H9 (cell line): ENCODE results near the gene CTNNB1. TPM values are rescaled to one million over a fixed set of nuclear protein-coding genes. Genes with fewer than 3 reads are reported as not detected.
"Not testable (repeated sequence)": the region's sequence is repeated elsewhere in the genome, so short reads cannot be mapped to it uniquely, and the experiment has no call there.

Experiments
- DNase-seq: peaks from one replicate; pipeline ENCODE4 v3.0.0-alpha.2; 2017
- H2AFZ ChIP-seq: one replicate; pipeline ENCODE4 v1.6.1; 2013; ENCODE audit warnings: mild to moderate bottlenecking, low read length, control low read depth, moderate library complexity
- H2AK5ac ChIP-seq: 2 replicates; pipeline ENCODE4 v1.6.1; 2013; ENCODE audit warnings: low read length, control low read depth, mixed read lengths; ENCODE audit not compliant: insufficient read length
- H2BK120ac ChIP-seq: one replicate; pipeline ENCODE4 v1.6.1; 2013; ENCODE audit warnings: low read depth, mild to moderate bottlenecking, low read length, control low read depth, inconsistent platforms; ENCODE audit not compliant: poor library complexity, severe bottlenecking
- H2BK12ac ChIP-seq: 2 replicates; pipeline ENCODE4 v1.6.1; 2013; ENCODE audit warnings: low read length, control low read depth, mixed read lengths, low read depth; ENCODE audit not compliant: insufficient read length
- H2BK15ac ChIP-seq: 2 replicates; pipeline ENCODE4 v1.6.1; 2013; ENCODE audit warnings: low read depth, low read length, control low read depth
- H2BK20ac ChIP-seq: one replicate; pipeline ENCODE4 v1.6.1; 2013; ENCODE audit warnings: low read depth, mild to moderate bottlenecking, low read length, control low read depth, inconsistent platforms; ENCODE audit not compliant: poor library complexity, severe bottlenecking
- H2BK5ac ChIP-seq: 2 replicates; pipeline ENCODE4 v1.6.1; 2013; ENCODE audit warnings: low read length, control low read depth, mixed read lengths; ENCODE audit not compliant: insufficient read length
- H3K14ac ChIP-seq: 2 replicates; pipeline ENCODE4 v1.6.1; 2013; ENCODE audit warnings: low read length, control low read depth; ENCODE audit not compliant: insufficient read depth
- H3K18ac ChIP-seq: 2 replicates; pipeline ENCODE4 v1.6.1; 2013; ENCODE audit warnings: low read depth, mild to moderate bottlenecking, mixed read lengths, low read length, control low read depth; ENCODE audit not compliant: insufficient read length
- H3K23ac ChIP-seq: 2 replicates; pipeline ENCODE4 v1.6.1; 2013; ENCODE audit warnings: low read length, control low read depth, mixed read lengths, low read depth; ENCODE audit not compliant: insufficient read length
- H3K23me2 ChIP-seq: 2 replicates; pipeline ENCODE4 v1.6.1; 2013; ENCODE audit warnings: low read depth, mild to moderate bottlenecking, mixed read lengths, low read length, control low read depth; ENCODE audit not compliant: insufficient read length, poor library complexity, severe bottlenecking
- H3K27ac ChIP-seq: 2 replicates; pipeline ENCODE4 v1.5.1; 2013; ENCODE audit warnings: low read length, control low read depth, mixed read lengths, low read depth; ENCODE audit not compliant: insufficient read length
- H3K27me3 ChIP-seq: 2 replicates; pipeline ENCODE4 v1.6.1; 2013; ENCODE audit warnings: low read length, control low read depth, inconsistent platforms; ENCODE audit not compliant: insufficient read depth
- H3K4ac ChIP-seq: 2 replicates; pipeline ENCODE4 v1.6.1; 2013; ENCODE audit warnings: low read depth, mild to moderate bottlenecking, control low read depth, inconsistent platforms, low read length, moderate library complexity
- H3K4me1 ChIP-seq: 2 replicates; pipeline ENCODE4 v1.6.1; 2013; ENCODE audit warnings: low read length, control low read depth, inconsistent platforms; ENCODE audit not compliant: insufficient read depth
- H3K4me2 ChIP-seq: 2 replicates; pipeline ENCODE4 v1.6.1; 2013; ENCODE audit warnings: low read length, control low read depth, mixed read lengths; ENCODE audit not compliant: insufficient read length, insufficient read depth
- H3K56ac ChIP-seq: 2 replicates; pipeline ENCODE4 v1.6.1; 2013; ENCODE audit warnings: low read depth, mild to moderate bottlenecking, mixed read lengths, low read length, control low read depth; ENCODE audit not compliant: insufficient read length
- H3K79me1 ChIP-seq: 2 replicates; pipeline ENCODE4 v1.6.1; 2013; ENCODE audit warnings: low read depth, mild to moderate bottlenecking, moderate library complexity, low read length, control low read depth, inconsistent platforms; ENCODE audit not compliant: insufficient read depth, poor library complexity, severe bottlenecking
- H3K79me2 ChIP-seq: 2 replicates; pipeline ENCODE4 v1.6.1; 2013; ENCODE audit warnings: low read length, control low read depth, inconsistent platforms; ENCODE audit not compliant: insufficient read depth
- H3K9ac ChIP-seq: 2 replicates; pipeline ENCODE4 v1.6.1; 2013; ENCODE audit warnings: low read length, control low read depth, mixed read lengths; ENCODE audit not compliant: insufficient read length; ENCODE audit errors: extremely low read depth
- H3K9me3 ChIP-seq: one replicate; pipeline ENCODE4 v1.6.1; 2013; ENCODE audit warnings: low read depth, low read length, inconsistent platforms; ENCODE audit not compliant: control insufficient read depth
- H3T11ph ChIP-seq: one replicate; pipeline ENCODE4 v1.6.1; 2013; ENCODE audit warnings: mild to moderate bottlenecking, low read length, control low read depth, inconsistent platforms
- H4K20me1 ChIP-seq: one replicate; pipeline ENCODE4 v1.6.1; 2013; ENCODE audit not compliant: control insufficient read depth, insufficient read length, insufficient read depth
- H4K5ac ChIP-seq: 2 replicates; pipeline ENCODE4 v1.6.1; 2013; ENCODE audit warnings: low read depth, mild to moderate bottlenecking, mixed read lengths, low read length, control low read depth; ENCODE audit not compliant: insufficient read length
- H4K8ac ChIP-seq: replicated peaks from 2 replicates; pipeline ENCODE4 v1.6.1; 2013; ENCODE audit warnings: low read length, control low read depth, mixed read lengths, low read depth; ENCODE audit not compliant: insufficient read length
- H4K91ac ChIP-seq: 2 replicates; pipeline ENCODE4 v1.6.1; 2013; ENCODE audit warnings: low read depth, mild to moderate bottlenecking, moderate library complexity, mixed read lengths, low read length, control low read depth; ENCODE audit not compliant: insufficient read length
- H3K27ac Mint-ChIP-seq, 3 experiments: 2 replicates in 2 of 3; 3 replicates in 1 of 3; pipeline ENCODE4 v1.8.0; 2020 to 2021; ENCODE audit warnings: mixed read lengths in 3 of 3, mild to moderate bottlenecking in 1 of 3, moderate library complexity in 1 of 3
- H3K27me3 Mint-ChIP-seq: 2 replicates; pipeline ENCODE4 v1.8.0; 2021; ENCODE audit warnings: low read depth, mild to moderate bottlenecking, moderate library complexity, mixed read lengths
- H3K36me3 Mint-ChIP-seq, 3 experiments: 2 replicates in 2 of 3; 3 replicates in 1 of 3; pipeline ENCODE4 v1.8.0; 2020 to 2021; ENCODE audit warnings: low read depth in 3 of 3, mixed read lengths in 3 of 3; ENCODE audit not compliant: insufficient read depth in 1 of 3
- H3K4me1 Mint-ChIP-seq, 2 experiments: 2 replicates each; pipeline ENCODE4 v1.8.0; 2020; ENCODE audit warnings: mixed read lengths in 2 of 2
- H3K4me3 Mint-ChIP-seq, 2 experiments: 2 replicates in 1 of 2; 3 replicates in 1 of 2; pipeline ENCODE4 v1.8.0; 2020 to 2021; ENCODE audit warnings: mild to moderate bottlenecking in 2 of 2, mixed read lengths in 2 of 2, moderate library complexity in 1 of 2
- H3K9me3 Mint-ChIP-seq, 2 experiments: 2 replicates in 1 of 2; 3 replicates in 1 of 2; pipeline ENCODE4 v1.8.0; 2020; ENCODE audit warnings: mild to moderate bottlenecking in 2 of 2, mixed read lengths in 2 of 2, moderate library complexity in 1 of 2
- CTCF ChIP-seq: fragments of 200-600 bp; sonication (generic); conservative IDR thresholded peaks from 3 replicates; pipeline ENCODE4 v1.8.0; 2021; ENCODE audit warnings: antibody characterized with exemption, mild to moderate bottlenecking
- WGBS: extraction: QIAGEN DNeasy Blood & Tissue Kit; methylation state at CpG from one replicate; pipeline ENCODE4 v1.1.7; 2013; ENCODE audit warnings: missing lambda C conversion rate, low lambda C conversion rate, mixed read lengths; ENCODE audit not compliant: insufficient read length; ENCODE audit errors: extremely low coverage; 5-methylcytosine and 5-hydroxymethylcytosine counted together
- total RNA-seq: library from RNA; stranded (reverse); gene quantifications from 2 replicates; pipeline ENCODE4 v1.2.1, GENCODE V29; 2021

The CTNNB1 gene
- total RNA-seq, 1 experiment from 2014 or later: 500 TPM

GRCh38 chr3:41284934-41285333, 85.6 kb downstream of the CTNNB1 start:
- not testable (repeated sequence) for H2AK5ac ChIP-seq, H3K27ac ChIP-seq, H4K91ac ChIP-seq, H3K23ac ChIP-seq, H2BK5ac ChIP-seq, H3K4ac ChIP-seq, H3K4me3 Mint-ChIP-seq, H4K8ac ChIP-seq, H3K4me1 ChIP-seq, H3K4me1 Mint-ChIP-seq, H3K18ac ChIP-seq, H3K36me3 Mint-ChIP-seq, H3K23me2 ChIP-seq, H3K14ac ChIP-seq, H3K9ac ChIP-seq, H3K27ac Mint-ChIP-seq, H3T11ph ChIP-seq, H3K56ac ChIP-seq, H4K20me1 ChIP-seq, DNase-seq, H4K5ac ChIP-seq, H3K27me3 ChIP-seq, H2BK20ac ChIP-seq, H2BK15ac ChIP-seq, H3K79me1 ChIP-seq, H3K27me3 Mint-ChIP-seq, H2AFZ ChIP-seq, H2BK12ac ChIP-seq, H3K79me2 ChIP-seq, H3K9me3 ChIP-seq, H2BK120ac ChIP-seq, H3K4me2 ChIP-seq, H3K9me3 Mint-ChIP-seq
- WGBS: no CpG with 5 or more reads among the region's 3 CpGs
- TF ChIP-seq CTCF: peak; percentile 26; the same call in 2 of the 3 replicates
